Ovary (tissue), 9 donors: ENCODE measurements around the gene SCAPER. TPM values are rescaled to one million over a fixed set of nuclear protein-coding genes. Genes with fewer than 3 reads are reported as not detected.
A peak's percentile ranks its signal among the peaks of the same experiment; 100 is the strongest.

Experiments used
- DNase-seq, 5 donors: peaks; one replicate each; pipeline ENCODE4 v3.0.0-alpha.2; 2019 to 2020
- H3K27ac ChIP-seq, 2 donors: fragments of 200-600 bp; one replicate each; pipeline versions ENCODE4 v1.5.1 to v1.8.0; 2019 to 2022
- H3K27me3 ChIP-seq: fragments of 200-600 bp; one replicate; pipeline ENCODE4 v1.8.0; 2022
- H3K36me3 ChIP-seq: fragments of 200-600 bp; sonication (generic); one replicate; pipeline ENCODE4 v1.5.1; 2019
- H3K4me1 ChIP-seq: one replicate; pipeline ENCODE4 v1.8.1; 2013; ENCODE audit warnings: mild to moderate bottlenecking, moderate library complexity; ENCODE audit not compliant: insufficient read depth
- H3K4me3 ChIP-seq: fragments of 200-600 bp; sonication (generic); one replicate; pipeline ENCODE4 v1.5.1; 2017
- H3K9me3 ChIP-seq, 2 donors: fragments of 200-600 bp in 1 of 2; sonication (generic) in 1 of 2; one replicate each; pipeline versions ENCODE4 v1.5.1 to v1.8.1; 2013 to 2019; ENCODE audit warnings: mild to moderate bottlenecking in 1 of 2, moderate library complexity in 1 of 2
- CTCF ChIP-seq, 3 donors: fragments of 450-650 bp in 2 of 3; fragments of 200-600 bp in 1 of 3; IDR thresholded peaks; one replicate each; pipeline versions ENCODE4 v1.5.1 to v1.8.0; 2016 to 2022; ENCODE audit warnings: antibody characterized with exemption in 3 of 3, mild to moderate bottlenecking in 1 of 3
- EP300 ChIP-seq: sonication (generic); formaldehyde crosslinking; IDR thresholded peaks from one replicate; pipeline ENCODE4 v1.6.1; 2017; ENCODE audit warnings: antibody characterized with exemption
- POLR2A ChIP-seq: fragments of 450-650 bp; IDR thresholded peaks from one replicate; pipeline ENCODE4 v1.6.1; 2017; ENCODE audit warnings: antibody characterized with exemption, mild to moderate bottlenecking, moderate library complexity
- WGBS, 3 donors: extraction: QIAGEN DNeasy Blood & Tissue Kit in 1 of 3; methylation state at CpG; one replicate each; pipeline versions ENCODE4 v1.1.5 to v1.1.7; 2013 to 2017; 5-methylcytosine and 5-hydroxymethylcytosine counted together
- intact Hi-C, 4 donors: fragments of 100-400 bp; cut with DNase I; formaldehyde crosslinking; loops; one replicate each; pipeline versions ENCODE4 v1.11.0 to v1.15.1; 2022 to 2023
- polyA plus RNA-seq, 2 donors: library from polyadenylated mRNA; stranded (reverse); fragments of 200-250 nt in 1 of 2; fragments of 350-450 nt in 1 of 2; fragmentation: Illumina TruSeq in 1 of 2; extraction: RNeasy Lipid Tissue Mini Kit (QIAGEN cat#74804) in 1 of 2; gene quantifications; one replicate each; pipeline ENCODE4 v1.2.3, GENCODE V29; 2013 to 2014
- total RNA-seq, 7 donors: library from RNA; depleted of rRNA in 2 of 7; stranded (reverse); fragments of >200 nt in 2 of 7; fragmentation: NEBNext Ultra II Directional in 3 of 7; extraction: Animal tissue kit (Norgen Biotek cat#: 25700) in 3 of 7; gene quantifications; one replicate each; pipeline versions ENCODE4 v1.1.0 to v1.2.4, GENCODE V29; 2016 to 2023
- donor health status: DM: no; HTN: no; CAD: no; lungs with moderate emphysema.
- donor health status: DM: no; HTN: no; CAD: no.
- donor health status: Bipolar disorder and iron deficiency.
- donor health status: DM: yes; HTN: yes; CAD: no.
- donor health status: DM: no; HTN: no; CAD: no.
- donor health status: DM: yes; HTN: yes; CAD: no.

Gene SCAPER
- total and polyA plus RNA-seq, 9 donors, result 13.7 to 45.8 (median 27.9) TPM

GRCh38 chr15:76330080-76330680 is 575.0 kb downstream of the SCAPER start:
- Histone ChIP-seq H3K4me3 (no peak overlapping the region), H3K27ac (no peak overlapping the region), H3K9me3 (no peaks in the 10 kb centered on the region), H3K4me1 (no peaks in the 10 kb centered on the region), H3K27me3 (no peaks in the 10 kb centered on the region), H3K36me3 (no peaks in the 10 kb centered on the region)
- intact Hi-C loops, result no loop called here
- TF ChIP-seq POLR2A (no peak), CTCF (IDR thresholded peaks at IDR 0.05) (peak in 1 of 3 donors; percentile 23)
- 62 to 65% (median 63%) methylated on average over 7 of the region's 7 CpGs for WGBS, 3 donors
- DNase-seq, result peak in 2 of 5 donors; percentile 39 to 59

- intact Hi-C loops, result no loop called here
- TF ChIP-seq POLR2A, result no peak
- no peak for TF ChIP-seq CTCF (IDR thresholded peaks at IDR 0.05)
- no peak for TF ChIP-seq EP300
- Histone ChIP-seq H3K27ac (no peak overlapping the region), H3K4me1 (no peaks in the 10 kb centered on the region), H3K27me3 (no peaks in the 10 kb centered on the region), H3K36me3 (no peaks in the 10 kb centered on the region), H3K4me3 (no peak overlapping the region), H3K9me3 (no peaks in the 10 kb centered on the region)
- WGBS, 3 donors, result 76 to 87% (median 84%) methylated on average over 4 of the region's 4 CpGs
- no peak for DNase-seq
Observed at GRCh38 chr15:76328958-76329357, 576.2 kb downstream of the SCAPER start.

- H3K27me3 ChIP-seq, result no peaks in the 10 kb centered on the region
- H3K36me3 ChIP-seq, result no peaks in the 10 kb centered on the region
- no peaks in the 10 kb centered on the region for H3K4me1 ChIP-seq
- no peak for TF ChIP-seq POLR2A
- TF ChIP-seq EP300, result no peak
- no peak for TF ChIP-seq CTCF (IDR thresholded peaks at IDR 0.05)
- intact Hi-C loops, result no loop called here
- WGBS, 3 donors, result 85 to 86% (median 85%) methylated on average over 8 of the region's 8 CpGs
- DNase-seq, result no peak
- no peak overlapping the region for H3K4me3 ChIP-seq
- H3K27ac ChIP-seq, result no peak overlapping the region
- no peaks in the 10 kb centered on the region for H3K9me3 ChIP-seq
Observed at GRCh38 chr15:76328106-76328696, 576.9 kb downstream of the SCAPER start.

- Histone ChIP-seq H3K4me3 (no peak overlapping the region), H3K27ac (no peak overlapping the region), H3K27me3 (no peaks in the 10 kb centered on the region), H3K36me3 (no peaks in the 10 kb centered on the region), H3K4me1 (no peaks in the 10 kb centered on the region), H3K9me3 (no peaks in the 10 kb centered on the region)
- no peak for DNase-seq
- 67 to 77% (median 67%) methylated on average over 8 of the region's 8 CpGs for WGBS, 3 donors
- TF ChIP-seq EP300 (no peak), POLR2A (no peak)
- intact Hi-C loops, result no loop called here
Observed at GRCh38 chr15:76327191-76328105, 577.7 kb downstream of the SCAPER start.
